Stomach smooth muscle (tissue), 2 donors: ENCODE results near the gene LSM2.
"Not testable (repeated sequence)": the region's sequence is repeated elsewhere in the genome, so short reads cannot be mapped to it uniquely, and the experiment has no call there.

ENCODE experiments used
- H3K27ac ChIP-seq: one replicate; pipeline ENCODE4 v1.7.0; 2013; ENCODE audit warnings: mild to moderate bottlenecking, low read length, inconsistent platforms
- H3K27me3 ChIP-seq, 2 donors: one replicate each; pipeline ENCODE4 v1.7.0; 2013; ENCODE audit warnings: low read length in 2 of 2; ENCODE audit not compliant: insufficient read depth in 2 of 2, control insufficient read depth in 1 of 2
- H3K36me3 ChIP-seq, 2 donors: one replicate each; pipeline ENCODE4 v1.7.0; 2013; ENCODE audit warnings: low read length in 2 of 2; ENCODE audit not compliant: control insufficient read depth in 2 of 2, insufficient read depth in 2 of 2
- H3K4me1 ChIP-seq: one replicate; pipeline ENCODE4 v1.7.0; 2013; ENCODE audit warnings: low read length; ENCODE audit not compliant: control insufficient read depth, insufficient read depth
- H3K4me3 ChIP-seq, 2 donors: one replicate each; pipeline ENCODE4 v1.7.0; 2013; ENCODE audit warnings: low read length in 2 of 2
- H3K9ac ChIP-seq, 2 donors: one replicate each; pipeline ENCODE4 v1.7.0; 2013; ENCODE audit warnings: low read length in 2 of 2, mild to moderate bottlenecking in 1 of 2
- H3K9me3 ChIP-seq, 2 donors: one replicate each; pipeline ENCODE4 v1.7.0; 2013; ENCODE audit warnings: low read length in 2 of 2; ENCODE audit not compliant: control insufficient read depth in 2 of 2
- donor health status: healthy.
- donor health status: Pancreatic carcinoma.

Gene LSM2

DNA sequence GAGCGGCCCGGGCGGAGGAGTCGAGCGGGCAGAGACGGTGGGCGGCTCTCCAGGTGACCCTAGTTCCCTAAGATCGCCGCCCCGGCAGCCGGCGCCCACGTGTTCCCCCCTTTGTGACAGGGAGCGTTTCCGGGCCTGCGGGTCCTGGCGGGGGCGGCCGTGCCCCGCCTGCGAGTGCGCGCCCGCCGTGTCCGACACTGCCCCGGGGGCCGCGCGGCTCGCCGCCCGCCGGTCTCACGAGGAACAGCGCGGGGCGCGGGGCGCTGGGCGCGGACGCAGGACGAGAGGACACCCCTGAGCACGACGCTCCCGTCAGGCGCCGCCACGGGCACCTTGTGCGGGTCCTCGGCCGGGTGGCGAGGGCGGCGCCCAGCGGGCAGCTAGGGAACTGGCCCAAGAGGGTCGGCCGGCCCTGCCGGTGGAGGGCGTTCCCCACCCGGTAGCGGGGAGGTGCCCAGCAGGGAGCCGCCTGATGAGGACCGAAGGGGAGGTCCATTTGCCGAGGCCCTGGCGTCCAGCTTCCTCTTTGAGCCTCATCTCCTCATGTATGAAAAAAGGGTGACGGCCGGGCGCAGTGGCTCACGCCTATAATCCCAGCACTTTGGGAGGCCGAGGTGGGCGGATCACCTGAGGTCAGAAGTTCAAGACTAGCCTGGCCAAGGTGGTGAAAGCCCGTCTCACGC, 11.0 kb downstream of the LSM2 start, which contains the start of gene VARS1:
VARS1 (minus strand) TSS at position 137 of the 683 bp plus-strand sequence. CDS start 535 bp downstream, outside the sequence.
- peaks cover 15% of the 10 kb centered on the region for H3K4me1 ChIP-seq
- peak within 1 kb of the TSS; percentile 96 to 100 for H3K9ac ChIP-seq
- peak within 1 kb of the TSS; percentile 92 to 93 for H3K4me3 ChIP-seq
- H3K27ac ChIP-seq, result peak within 1 kb of the TSS; percentile 86
- no peaks in the 10 kb centered on the region for H3K27me3 ChIP-seq
- H3K9me3 ChIP-seq, result no peaks in the 10 kb centered on the region
- peaks cover 3 to 8% of the 10 kb centered on the region in 2 donors for H3K36me3 ChIP-seq

DNA sequence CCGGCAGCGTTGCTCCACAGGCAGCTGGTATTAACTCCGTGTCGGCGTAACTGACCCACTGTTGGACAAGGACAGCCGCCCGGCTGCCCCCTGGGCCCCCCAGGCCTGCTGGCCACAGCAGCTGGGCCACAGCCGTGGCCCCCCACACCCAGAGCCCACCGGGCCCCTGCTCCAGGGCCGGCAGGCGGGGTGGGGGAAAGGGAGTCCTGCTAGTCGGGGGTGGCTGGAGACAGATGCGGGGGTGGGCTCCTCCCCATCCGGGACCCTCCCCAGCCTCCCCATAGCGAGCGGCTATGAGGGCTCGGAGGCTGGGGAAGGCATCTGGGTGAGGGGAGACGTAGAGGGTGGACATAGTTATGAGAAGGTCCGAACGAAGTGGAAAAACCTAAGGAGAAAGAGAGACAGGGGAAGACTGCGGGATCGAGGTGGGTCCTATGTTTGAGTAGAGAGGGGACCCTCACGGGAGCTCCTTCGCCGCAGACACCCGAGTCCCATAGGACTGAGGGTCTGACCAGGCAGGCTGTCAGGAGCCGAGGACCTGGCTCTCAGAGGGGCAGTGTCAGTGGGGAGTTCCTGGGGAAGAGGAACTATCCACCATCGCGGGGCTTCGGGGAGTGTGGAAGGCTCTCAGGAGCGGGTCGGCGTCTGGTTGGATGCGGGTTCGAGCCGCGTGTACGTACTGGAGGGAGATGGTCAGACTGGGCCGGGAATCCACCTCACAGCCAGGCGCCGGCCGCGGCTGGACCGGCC, 11.7 kb downstream of the LSM2 start:
- Histone ChIP-seq H3K4me1 (peaks cover 15% of the 10 kb centered on the region), H3K36me3 (peaks cover 3 to 8% of the 10 kb centered on the region in 2 donors), H3K9me3 (no peaks in the 10 kb centered on the region), H3K27me3 (no peaks in the 10 kb centered on the region), H3K27ac (peak overlapping the region; percentile 86), H3K9ac (peak overlapping the region; percentile 96 to 100), H3K4me3 (peak overlapping the region; percentile 92 to 93)

DNA sequence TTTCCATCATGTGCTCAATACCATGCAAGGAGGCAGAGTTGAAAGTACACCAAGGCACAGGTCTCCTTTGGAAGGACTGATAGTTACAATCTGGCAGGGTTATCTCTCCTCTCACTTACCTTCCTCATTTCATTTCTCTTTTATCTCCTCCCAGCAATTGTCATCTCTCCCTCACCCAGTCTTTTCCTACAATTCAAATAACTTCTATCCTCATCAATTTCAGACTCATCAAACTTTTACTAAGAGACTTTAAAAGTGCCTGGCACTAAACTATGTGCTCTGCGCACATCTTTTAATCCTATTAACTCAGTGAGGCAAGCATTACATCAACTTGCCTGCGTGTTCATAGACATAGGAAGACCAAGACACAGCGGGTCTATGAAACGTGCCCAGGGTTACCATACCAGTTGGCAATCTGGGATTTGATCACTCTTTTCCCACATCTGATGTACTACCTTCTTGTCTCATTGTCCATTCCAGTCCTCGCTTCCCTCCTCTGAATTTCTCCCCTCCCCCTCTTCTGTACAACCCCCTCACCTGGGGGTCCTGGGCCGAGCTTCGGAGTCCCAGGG, 12.4 kb downstream of the LSM2 start:
- Histone ChIP-seq H3K4me3 (peak overlapping the region; percentile 92 to 93), H3K27ac (peak overlapping the region; percentile 86), H3K36me3 (peaks cover 5 to 9% of the 10 kb centered on the region in 2 donors), H3K4me1 (peaks cover 15% of the 10 kb centered on the region), H3K9me3 (no peaks in the 10 kb centered on the region), H3K27me3 (no peaks in the 10 kb centered on the region), H3K9ac (peak overlapping the region; percentile 96 to 100)

DNA sequence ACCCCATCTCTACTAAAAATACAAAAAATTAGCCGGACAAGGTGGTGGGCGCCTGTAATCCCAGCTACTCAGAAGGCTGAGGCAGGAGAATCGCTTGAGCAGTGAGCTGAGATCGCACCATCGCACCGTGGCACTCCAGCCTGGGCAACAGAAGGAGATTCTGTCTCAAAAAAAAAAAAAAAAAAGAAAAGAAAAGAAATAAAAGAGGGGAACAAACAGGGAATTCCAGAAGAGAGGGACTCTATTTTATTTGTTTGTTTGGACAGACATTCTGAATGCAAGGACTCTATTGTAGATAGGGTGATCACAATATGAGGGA, 12.9 kb downstream of the LSM2 start:
- H3K27ac ChIP-seq, result not testable (repeated sequence)

DNA sequence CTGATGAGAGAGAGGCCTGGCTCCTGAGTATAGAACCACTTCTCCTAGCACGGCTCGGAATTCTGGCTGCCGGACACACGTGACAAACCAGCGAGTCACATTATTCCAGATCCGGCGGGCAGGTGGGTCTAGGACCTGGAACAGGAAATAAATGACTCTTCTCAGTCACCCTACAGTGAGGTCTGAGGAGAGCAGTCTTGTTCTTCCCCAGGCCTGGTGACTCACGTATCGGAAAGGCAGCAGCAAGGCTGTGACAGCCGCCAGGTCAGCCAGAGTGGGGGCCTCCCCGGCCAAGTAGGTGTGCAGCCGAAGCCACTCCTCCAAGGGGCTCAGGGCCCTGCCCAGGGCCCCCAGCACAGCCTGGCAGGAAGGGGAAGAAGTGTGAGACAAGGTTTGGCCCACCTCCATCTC, 14.0 kb downstream of the LSM2 start:
- H3K36me3 ChIP-seq, result peaks cover 7 to 12% of the 10 kb centered on the region in 2 donors
- no peak overlapping the region for H3K27ac ChIP-seq

More for the DNA sequence above, 12.9 kb downstream of the LSM2 start:
- H3K27me3 ChIP-seq, H3K4me3 ChIP-seq, H3K9me3 ChIP-seq: not testable (repeated sequence)
- peaks cover 7 to 12% of the 10 kb centered on the region in 2 donors for H3K36me3 ChIP-seq
- peaks cover 15% of the 10 kb centered on the region for H3K4me1 ChIP-seq
- H3K9ac ChIP-seq, result peak overlapping the region; percentile 96 to 100

DNA sequence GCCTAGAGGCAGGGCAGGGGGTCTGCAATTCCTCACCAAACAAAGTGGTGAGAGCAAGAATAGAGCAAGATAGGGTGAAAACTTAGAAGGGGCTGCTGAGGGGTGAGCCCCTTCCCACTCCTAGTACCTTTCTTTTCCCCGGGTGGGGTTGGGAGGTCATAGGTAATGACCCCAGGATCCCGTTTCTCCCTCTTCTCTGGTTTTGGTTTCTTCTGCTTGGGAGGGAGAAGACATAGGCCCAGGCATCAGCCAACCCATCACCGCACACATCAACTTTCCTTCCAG, 14.7 kb downstream of the LSM2 start:
- peaks cover 4 to 12% of the 10 kb centered on the region in 2 donors for H3K36me3 ChIP-seq
- H3K27ac ChIP-seq, result no peak overlapping the region
- H3K4me1 ChIP-seq, result peaks cover 15% of the 10 kb centered on the region

More for the DNA sequence above, 14.0 kb downstream of the LSM2 start:
- no peak overlapping the region for H3K4me3 ChIP-seq
- no peaks in the 10 kb centered on the region for H3K9me3 ChIP-seq
- no peaks in the 10 kb centered on the region for H3K27me3 ChIP-seq
- H3K4me1 ChIP-seq, result peaks cover 15% of the 10 kb centered on the region
- no peak overlapping the region for H3K9ac ChIP-seq

DNA sequence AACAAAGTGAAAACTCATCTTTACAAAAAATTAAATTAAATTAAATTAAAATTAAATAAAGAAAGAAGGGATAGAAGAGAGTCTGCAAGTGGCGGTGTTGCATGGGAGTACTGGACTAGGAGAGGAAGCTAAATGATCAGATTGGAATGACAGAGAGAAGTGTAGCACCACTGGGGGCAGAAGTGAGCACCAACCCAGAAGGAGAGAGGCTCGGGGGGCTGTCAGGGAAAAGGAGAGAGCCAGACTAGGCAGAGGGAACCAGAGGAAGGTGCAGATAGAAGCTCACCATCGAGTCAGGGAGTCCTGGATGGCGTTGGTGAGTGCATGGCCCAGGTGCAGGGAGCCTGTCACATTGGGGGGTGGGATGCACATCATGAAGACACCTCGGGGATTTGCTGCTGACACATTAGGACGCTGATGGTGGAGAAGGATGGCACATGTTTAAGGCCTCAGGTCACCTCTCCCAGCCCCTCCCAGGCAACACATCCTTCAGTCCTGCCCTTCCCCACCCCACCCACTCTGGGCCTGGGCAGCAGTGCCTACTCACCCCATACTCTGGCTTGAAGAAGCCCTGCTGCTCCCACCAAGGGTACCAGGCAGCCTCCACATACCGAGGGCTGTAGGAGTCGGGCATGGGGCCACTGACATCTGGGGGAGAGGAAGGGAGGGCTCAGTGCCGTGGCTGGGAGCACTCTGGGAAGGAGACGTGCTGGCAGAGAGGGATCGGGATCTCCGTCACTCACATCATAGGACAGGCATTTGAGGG, 15.3 kb downstream of the LSM2 start:
- no peak overlapping the region for H3K4me3 ChIP-seq
- peaks cover 15% of the 10 kb centered on the region for H3K4me1 ChIP-seq
- no peak overlapping the region for H3K27ac ChIP-seq
- peaks cover 4 to 12% of the 10 kb centered on the region in 2 donors for H3K36me3 ChIP-seq
- H3K27me3 ChIP-seq, result no peaks in the 10 kb centered on the region
- H3K9ac ChIP-seq, result no peak overlapping the region
- H3K9me3 ChIP-seq, result no peaks in the 10 kb centered on the region

More for the DNA sequence above, 14.7 kb downstream of the LSM2 start:
- H3K9me3 ChIP-seq, result no peaks in the 10 kb centered on the region
- H3K9ac ChIP-seq, result no peak overlapping the region
- no peak overlapping the region for H3K4me3 ChIP-seq
- H3K27me3 ChIP-seq, result no peaks in the 10 kb centered on the region

DNA sequence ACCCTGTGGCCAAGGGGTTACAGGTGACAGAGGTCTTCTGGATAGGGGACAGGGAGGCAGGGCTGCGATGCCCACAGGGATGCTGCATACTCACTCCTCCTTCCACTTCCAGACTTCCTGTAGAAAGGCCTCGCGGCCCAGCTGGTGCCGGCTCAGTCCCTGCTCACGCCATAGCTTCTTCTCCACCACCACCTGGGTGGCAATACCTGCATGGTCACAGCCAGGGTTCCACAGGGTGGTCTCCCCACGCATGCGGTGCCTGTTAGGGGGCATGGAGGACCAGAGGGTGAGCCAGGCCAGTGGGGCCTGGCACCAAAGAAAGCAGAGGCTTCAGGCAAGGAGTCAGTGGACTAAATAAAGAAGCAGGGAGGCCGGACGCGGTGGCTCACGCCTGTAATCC, 21.3 kb downstream of the LSM2 start:
- H3K27ac ChIP-seq, result no peak overlapping the region

DNA sequence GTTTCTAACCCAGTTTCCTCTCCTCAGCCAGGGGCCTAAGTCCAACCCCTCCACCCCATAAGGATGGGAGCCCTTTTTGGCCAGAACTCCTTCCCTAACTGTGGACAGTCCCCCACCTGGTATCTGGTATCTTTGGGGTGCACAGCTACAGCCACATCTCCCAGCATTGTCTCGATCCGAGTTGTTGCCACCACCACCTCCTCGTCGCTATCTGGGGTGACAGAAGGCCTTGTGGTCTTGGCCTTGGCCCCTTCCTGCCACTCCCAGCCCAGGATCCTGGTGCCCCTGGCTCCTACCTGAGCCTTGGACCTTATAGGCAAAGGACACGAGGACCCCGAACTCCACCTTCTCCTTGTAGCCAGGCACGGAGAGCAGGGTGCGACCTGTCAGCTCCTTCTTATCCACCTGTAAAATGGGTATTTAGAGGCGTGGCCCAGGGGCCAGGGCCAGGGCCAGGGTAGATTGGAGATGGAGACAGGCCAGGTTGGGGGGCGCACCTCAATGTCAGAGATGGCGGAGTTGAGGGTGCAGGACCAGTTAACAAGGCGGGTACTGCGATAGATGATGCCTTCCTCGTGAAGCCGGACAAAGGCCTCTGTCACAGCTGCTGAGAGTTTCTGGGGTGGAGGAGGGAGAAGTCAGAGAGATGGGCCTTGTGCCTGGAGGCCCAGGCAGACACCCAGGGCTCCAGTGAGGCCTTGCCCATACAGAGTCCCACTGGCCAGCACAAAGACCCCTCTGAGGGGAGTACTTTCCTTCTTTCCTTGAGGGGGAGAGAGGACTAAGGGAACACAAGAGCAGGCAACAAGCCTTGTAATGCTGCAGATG, 22.5 kb downstream of the LSM2 start:
- Histone ChIP-seq H3K9ac (no peak overlapping the region), H3K27me3 (no peaks in the 10 kb centered on the region), H3K4me3 (no peak overlapping the region), H3K4me1 (no peaks in the 10 kb centered on the region), H3K36me3 (peaks cover 45 to 48% of the 10 kb centered on the region in 2 donors), H3K9me3 (no peaks in the 10 kb centered on the region), H3K27ac (no peak overlapping the region)

More for the DNA sequence above, 21.3 kb downstream of the LSM2 start:
- Histone ChIP-seq H3K4me3 (no peak overlapping the region), H3K27me3 (no peaks in the 10 kb centered on the region), H3K4me1 (no peaks in the 10 kb centered on the region), H3K9ac (no peak overlapping the region), H3K9me3 (no peaks in the 10 kb centered on the region), H3K36me3 (peaks cover 36 to 43% of the 10 kb centered on the region in 2 donors)
